ENCODE measurements around the gene RTBDN.
A peak's percentile ranks its signal among the peaks of the same experiment; 100 is the strongest.
"Not testable (repeated sequence)": the region's sequence is repeated elsewhere in the genome, so short reads cannot be mapped to it uniquely, and the experiment has no call there.

The RTBDN gene

DNA sequence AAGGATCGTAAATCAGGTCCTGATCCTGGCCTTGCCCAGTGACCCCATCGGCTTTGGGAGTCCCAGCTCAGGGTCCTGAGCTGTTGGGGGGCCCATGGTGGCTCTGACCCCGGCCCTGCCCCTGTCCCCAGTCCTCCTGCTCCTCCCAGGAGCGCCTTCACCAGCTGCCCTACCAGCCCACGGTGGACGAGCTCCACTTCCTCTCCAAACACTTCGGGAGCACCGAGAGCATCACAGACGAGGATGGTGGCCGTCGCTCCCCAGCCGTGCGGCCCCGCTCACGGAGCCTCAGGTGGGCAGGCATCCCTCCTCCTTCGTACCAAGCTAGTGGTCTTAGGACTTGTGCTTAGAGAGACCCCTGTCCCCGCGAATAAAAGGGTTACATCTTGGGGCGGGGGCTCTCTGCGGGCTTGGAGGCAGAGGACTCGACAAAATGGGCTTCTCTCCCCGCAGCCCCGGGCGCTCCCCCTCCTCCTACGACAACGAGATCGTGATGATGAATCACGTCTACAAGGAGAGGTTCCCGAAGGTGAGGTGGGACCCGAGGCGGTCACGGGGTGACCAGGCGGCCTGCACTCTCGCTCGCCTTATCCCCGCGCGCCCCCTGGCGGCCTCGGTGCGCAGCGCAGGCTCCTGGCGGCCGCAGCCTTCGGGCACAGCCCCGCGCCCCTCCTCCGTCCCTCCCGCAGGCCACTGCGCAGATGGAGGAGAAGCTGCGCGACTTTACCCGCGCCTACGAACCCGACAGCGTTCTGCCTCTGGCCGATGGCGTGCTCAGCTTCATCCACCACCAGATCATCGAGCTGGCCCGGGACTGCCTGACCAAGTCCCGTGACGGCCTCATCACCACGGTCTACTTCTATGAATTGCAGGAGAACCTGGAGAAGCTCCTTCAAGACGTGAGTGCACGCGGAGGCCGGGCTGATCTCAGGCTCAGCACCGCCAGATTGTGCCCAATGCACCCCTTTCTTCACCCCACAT, 13.1 kb upstream of the RTBDN start:
- DNase-seq, result peak; percentile 97

DNA sequence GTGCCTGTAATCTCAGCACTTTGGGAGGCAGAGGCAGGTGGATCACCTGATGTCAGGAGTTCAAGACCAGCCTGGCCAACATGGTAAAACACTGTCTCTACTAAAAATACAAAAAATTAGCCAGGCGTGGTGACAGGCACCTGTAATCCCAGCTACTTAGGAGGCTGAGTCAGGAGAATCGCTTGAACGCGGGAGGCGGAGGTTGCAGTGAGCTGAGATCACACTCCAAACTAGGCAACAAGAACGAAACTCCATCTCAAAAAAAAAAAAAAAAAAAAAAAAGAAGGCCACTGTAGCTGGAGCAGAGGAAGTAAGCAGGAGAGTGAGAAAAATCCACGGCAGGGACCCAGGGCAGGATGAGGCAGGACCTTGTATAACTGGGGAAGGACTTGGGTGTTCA, 12.2 kb upstream of the RTBDN start:
- DNase-seq, result not testable (repeated sequence)

DNA sequence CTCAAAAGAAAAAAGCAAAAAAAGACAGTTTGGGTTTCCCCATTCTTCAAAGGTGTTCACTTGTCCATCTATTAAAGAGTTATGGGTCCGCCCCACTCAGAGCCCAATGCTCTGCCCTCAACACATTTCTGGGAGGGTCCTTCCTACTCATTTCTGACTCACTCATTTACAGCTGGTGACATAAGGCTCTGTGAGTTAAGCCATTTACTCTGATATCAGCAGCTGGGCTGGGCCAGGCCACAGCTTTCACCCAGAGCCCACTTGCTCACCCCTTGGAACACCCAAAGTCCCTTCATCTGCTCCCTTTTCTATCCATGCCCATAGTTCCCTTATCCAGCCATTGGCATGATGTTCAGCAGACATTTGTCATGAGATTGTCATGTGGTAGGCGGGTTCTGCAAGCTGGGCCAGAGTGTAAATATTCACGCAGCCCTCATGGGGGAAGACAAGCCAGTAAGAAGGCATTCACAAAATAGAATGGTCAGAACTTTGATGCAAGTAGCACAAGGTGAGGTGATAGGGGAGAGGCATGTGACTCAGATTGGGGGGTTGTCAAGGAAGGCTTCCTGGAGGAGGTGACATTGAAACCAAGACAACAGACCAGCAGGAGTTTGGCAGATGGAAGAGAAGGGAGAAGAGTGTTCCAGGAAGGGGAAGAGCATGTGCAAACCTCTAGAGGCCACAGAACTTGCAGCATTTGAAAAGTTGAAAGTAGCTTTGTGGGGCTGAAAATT, 9.8 kb upstream of the RTBDN start:
- no peak for DNase-seq

DNA sequence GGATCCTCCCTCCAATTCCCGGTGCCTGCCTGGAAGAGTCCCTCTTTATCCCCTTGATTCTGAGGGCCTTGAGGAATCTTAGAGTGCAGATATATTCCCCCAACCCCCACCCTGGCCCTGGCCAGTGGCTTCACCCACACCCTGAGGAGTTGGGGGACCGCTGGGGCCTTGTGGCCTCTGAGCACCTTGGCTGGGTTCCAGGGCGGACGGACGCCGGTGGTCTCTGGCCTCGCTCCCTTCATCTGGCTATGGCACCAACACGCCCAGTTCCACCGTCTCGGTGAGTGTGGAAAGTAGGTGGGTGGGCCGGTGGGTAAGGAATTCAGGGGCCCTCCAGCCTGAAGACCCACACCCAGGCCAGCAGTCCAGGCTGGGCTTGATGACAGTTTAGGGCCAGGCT, 8.9 kb upstream of the RTBDN start:
- no peak for DNase-seq

DNA sequence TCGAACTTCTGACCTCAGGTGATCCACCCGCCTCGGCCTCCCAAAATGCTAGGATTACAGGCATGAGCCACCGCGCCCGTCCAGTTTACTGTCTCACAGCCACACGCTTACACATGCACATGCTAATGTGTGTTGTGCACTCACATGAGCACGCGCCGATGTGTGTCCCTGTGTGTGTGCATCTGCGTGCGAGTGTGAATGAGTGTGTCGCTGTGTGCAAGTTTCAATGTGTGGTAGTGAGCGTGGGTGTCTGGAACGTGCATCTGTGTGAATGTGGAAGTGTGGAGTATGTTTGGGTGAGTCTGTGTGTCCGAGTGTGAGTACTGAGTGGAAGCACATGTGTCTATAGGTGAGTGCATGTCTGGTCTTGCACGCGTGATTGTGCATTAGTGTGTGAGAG, 8.1 kb upstream of the RTBDN start:
- no peak for DNase-seq

DNA sequence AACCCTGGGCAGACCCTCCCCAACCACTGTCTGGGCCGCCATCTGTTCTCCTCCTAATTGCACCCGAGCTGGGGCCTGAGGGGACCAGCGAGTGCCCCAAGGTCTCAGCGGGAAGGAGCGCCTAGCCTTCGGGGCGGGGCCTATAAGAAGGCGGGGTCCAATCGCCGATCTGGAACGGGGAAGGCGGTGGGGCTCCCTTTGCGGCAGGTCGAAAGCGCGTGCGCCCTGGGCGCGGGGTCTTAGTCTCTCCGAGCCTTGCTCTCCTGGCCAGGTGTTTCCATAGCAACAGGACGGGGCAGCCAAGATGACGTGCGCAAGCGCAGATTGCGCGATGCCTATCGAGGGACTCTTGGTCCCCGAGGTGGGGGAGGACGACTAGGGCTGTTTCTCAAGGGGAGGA, 6.7 kb upstream of the RTBDN start:
- DNase-seq, result no peak

DNA sequence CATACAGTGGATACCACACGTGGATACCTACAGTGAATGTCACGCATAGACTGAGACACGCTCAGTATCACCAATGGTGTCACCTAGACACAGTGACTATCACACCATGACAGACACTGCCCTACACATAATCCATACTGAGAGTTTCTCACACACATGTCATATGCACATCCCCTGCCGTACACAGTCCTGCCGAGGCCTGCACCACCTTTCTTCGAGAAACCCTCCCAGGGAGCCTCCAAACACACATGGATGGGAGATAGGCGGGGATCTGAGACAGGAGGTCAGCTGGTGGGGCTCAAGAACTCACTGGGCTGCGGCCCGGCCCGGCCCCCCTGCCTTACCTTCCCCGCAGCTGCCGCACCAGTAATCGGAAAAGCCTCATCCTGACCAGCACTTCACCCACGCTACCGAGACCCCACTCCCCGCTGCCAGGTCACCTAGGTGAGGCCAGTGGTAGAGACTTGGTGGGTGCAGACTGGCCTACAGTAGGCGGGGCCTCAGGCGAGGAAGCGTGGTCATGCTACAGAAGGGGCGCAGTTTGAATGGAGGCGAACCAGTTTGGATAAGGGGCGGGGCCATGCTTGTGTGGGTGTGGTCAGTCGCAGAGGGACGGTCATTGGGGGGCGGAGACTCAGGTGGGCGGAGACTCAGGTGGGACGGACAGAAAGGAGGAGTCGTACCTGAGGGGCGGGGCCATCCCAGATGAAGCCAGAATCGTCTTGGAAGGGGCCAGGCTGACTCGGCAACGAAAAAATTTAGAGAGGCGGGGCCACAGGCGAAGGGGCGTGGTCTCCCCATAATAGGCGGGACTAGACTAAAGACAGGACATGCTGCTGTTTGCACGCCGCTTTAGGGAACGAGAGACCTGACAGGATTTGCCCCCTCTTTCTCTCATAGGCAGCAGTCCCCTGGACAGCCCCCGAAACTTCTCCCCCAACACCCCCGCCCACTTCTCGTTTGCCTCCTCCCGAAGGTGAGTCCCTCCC, 6.0 kb upstream of the RTBDN start:
- peak; percentile 61 for DNase-seq

DNA sequence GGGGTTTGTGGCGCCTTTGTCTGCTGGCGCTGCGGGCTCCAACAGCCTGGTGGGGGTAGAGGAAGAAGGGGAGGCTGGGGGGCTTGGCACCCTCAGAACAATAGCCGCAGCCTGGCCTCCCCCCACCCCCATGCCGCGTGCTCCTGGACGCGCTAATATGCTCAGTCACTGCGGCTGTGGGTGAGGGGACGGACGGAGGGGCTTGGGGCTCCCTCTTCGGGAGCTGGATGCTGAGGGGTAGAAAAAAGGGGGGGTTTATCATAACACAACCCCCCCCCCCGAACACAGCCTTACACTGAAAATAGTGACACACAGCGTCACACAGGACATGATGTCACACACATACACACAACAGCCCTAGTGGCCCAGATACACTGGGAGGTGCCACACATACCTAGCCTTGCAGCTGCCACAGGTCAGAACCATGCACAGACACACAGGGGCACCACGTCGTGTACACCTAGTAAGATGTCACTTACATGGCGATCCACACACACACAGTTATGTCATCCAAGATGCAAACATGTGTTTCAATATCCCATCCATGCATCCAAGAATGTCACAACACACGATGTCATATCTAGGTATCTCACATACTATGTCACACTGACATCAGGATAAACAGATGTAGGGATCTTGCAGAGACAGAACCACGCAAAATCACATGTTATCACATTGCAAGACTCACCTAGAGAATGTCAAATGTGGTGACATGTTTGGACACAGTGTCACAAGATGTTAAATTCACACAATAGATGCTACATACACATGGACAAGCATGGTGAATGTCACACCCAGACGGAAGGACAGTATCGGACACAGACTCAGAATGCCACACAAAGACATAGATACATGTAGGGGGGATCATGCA, 4.7 kb upstream of the RTBDN start:
- no peak for DNase-seq

DNA sequence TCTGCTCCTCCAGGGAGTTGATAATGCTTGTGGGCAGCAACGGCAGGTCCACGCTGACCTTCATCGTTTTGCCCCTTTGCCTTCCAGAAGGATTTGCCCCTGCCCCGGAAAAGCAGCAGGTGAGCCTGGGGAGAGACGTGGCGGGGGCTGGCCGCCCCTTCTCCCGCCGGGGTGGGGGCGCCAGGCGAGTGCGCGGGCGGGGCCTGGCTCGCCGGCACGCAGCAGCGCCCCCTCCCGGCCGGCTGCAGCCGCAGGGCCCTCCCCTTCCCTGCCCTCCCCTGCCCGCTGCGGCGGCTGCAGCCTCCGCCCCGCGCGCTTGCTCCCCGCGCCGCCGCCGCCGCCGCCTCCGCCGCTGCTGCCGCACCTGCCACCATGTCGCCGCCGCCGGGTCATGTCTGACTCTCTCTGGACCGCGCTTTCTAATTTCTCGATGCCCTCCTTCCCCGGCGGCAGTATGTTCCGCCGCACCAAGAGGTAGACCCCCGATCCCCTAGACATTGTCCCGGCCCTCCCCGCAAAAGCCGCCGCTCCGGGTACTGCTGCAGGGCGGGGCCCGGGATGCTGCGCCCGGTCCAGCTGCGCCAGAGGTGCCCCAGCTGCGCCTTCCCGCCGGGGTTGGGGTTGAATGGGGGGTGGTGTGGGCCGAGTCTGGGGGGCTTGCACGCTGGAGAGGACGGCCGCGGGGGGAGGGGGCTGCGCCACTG, 4.0 kb upstream of the RTBDN start, which contains the start of gene MAST1:
TSS of gene MAST1 (plus strand) at position 334 of the 704 bp plus-strand sequence. CDS start at position 392, 58 bp downstream.
- peak; percentile 59 for DNase-seq

DNA sequence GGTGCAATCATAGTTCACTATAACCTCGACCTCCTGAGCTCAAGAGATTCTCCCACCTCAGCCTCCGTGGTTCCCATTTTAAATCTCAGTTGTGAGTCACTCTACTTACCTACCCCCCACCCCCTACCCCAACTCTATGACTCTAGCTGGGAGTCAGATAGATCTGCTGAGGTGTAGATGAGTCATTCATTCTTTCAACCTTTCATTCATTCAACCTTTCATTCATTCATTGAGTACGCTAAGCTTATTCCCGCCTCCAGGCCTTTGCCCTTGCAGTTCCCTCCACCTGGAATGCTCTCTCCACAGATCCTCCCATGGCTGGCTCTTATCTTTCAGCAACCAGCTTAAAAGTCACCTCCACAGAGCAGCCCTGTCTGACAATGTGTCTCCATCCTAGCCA, 2.8 kb upstream of the RTBDN start:
- no peak for DNase-seq

DNA sequence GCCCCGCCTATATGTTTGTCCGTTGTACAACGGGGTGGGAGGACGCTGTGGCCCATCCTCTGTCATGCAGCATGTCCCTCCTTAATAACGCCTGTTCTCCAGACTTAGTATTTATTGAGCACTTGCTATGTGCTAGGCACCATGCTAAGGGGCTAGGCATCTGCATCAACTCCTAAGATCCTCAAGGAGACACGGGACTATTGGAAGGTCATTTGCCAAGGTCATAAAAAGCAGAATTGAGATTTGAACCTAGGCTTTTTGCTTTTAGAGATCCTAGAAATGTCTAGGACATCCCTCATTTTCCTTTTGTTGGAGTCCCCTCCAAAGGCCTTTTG, 2.1 kb upstream of the RTBDN start:
- no peak for DNase-seq

DNA sequence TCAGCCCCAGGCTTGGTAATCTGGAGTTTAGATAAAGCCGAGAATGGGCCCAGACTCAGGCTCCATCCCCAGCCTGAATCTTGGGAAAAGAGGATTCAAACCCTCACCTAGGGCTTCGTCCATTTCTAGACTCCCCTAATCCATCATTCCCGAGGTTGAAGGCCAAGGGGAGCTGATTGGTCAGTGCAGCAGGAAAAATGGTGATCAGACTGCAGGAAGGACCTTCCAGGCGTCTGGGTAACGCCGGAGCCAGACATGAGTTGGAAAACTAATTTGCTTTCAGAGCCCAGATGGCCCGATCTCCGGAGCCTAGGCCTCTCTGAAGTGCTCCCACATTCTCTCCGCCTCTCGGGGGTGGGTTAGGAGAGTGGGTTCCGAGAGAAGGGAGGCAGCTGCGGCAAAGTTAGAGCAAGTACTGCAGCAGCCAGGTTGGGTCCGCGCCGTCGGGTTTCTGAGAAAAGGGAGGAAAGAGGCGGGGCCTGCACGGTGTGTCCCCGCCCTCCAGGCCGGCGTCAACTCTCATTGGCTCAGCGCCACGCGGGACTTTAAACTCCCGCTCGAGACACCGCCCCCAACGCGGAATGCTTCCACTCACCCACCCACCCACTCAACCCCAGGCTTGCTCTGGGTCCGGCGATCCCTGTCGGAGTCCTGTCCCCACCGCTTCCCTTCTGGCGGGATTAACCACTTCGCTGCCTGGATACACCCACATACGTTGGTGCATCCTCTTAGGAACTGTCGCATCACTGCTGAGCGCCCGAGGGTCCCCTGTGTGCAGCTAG, 788 bp upstream of the RTBDN start:
- DNase-seq, result no peak

DNA sequence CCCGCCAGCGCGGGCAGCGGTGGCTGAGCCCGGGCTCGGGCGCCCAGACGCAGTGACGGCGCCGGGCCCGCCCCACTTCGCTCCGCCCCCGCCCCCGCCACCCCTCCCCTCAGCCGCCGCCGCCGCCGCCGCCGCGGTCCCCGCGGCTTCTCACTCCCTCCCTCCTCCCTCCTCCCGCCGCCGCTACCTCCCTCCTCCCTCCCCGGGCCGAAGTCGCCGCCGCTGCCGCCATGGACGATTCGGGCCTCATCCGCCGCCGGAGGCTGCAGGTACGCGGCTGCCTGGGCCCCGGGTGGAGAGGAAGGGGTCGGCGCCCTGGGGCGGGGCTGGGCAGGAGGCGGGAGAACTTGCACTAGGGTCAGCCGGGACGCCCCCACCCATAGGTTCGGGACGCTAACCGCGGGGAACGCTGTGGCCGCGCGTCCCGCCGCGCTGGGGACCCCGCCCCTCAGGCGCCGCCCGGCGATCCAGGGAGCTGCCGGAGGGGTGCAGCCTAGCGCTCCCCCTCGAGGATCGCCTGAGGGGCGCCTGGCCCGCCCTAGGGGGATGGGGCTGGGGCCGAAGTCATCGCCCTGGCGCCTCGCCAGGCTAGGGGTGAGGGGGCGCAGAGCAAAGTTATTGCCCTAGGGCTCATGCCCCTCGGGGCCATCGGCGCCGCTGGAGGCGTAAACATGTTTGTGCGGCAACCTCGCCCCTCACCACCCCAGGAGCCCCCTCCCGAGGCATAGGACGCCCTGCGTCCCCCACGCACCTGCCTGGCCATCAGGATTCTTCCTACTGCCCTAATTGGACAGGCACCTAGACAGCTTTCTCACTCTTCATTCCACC, 427 bp downstream of the RTBDN start:
- DNase-seq, result peak; percentile 49

DNA sequence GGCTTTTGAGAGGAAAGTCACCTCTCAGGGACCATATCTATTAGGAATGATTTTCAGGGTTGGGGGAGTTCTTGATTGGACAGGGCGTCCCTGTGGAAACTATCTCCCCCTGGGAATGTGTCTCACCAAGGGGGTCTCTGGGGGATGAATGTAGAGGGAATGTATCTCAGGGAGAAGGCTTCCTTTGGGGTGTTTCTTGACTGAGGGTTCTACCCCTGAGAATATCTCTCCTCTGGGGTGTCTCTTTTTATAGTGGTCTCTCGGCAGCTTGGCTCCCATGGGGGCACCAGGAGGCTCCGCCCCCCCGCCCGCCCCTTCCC, 1.0 kb downstream of the RTBDN start:
- no peak for DNase-seq

DNA sequence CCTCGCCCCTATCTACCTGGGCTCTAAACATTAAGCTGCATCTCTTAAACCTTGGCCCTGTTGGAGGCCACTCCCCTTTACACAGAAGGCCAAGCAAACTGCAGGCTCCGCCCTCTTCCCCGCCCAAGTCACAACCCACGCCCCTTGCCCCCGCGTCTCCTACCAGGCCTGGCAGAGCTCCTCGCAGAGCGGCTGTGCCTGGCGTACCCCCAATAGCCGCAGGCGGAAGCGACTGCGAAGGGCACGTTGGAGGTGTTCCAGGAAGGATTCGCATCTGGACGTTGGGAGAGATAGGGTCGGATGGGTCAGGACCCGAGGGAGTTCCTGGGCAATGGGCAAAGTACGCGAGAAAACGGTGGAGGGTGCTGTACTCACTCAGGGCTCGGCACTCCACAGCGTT, 5.9 kb downstream of the RTBDN start:
- no peak for DNase-seq

DNA sequence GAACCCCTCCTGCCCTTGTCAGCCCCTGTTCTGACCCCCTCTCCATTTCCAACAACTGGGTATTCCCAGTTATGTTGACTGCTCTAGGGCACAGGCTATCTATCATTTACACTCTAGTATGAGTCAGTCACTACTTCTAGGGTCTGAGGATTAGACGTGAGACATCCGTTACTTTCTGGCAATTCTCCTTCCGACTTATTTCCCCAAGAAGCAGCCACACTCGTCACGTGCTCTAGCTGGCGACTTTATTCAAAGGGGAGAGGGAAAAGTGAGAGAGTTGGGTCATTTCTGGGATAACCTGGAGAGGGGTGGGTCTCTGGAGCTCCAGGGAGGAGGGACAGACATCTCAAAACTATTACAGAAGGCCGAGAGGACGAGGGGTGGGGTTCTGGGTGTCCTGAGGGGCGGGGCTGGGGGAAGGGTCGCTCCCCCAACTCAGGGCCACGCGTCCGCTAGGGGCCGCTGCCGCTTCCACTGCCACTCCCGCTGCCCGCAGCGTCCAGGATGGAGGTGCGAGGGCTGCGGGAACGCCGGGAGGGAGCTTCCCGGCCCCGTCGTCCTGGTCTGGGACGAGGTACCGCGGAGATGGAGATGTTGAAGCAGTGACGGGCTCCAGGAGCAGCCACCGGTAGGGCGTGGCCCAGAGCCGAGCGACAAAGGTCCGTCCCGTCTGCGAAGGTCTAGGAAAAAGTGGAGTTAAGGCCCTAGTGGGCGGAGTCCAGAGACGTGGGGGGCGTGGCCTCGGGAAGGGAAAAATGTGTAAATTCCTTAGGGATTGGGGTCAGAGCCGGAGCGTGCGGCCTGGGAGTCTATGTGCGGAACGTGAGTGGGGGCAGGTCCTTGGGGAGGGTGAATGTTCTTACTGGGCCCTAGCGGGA, 8.9 kb downstream of the RTBDN start:
- DNase-seq, result no peak

DNA sequence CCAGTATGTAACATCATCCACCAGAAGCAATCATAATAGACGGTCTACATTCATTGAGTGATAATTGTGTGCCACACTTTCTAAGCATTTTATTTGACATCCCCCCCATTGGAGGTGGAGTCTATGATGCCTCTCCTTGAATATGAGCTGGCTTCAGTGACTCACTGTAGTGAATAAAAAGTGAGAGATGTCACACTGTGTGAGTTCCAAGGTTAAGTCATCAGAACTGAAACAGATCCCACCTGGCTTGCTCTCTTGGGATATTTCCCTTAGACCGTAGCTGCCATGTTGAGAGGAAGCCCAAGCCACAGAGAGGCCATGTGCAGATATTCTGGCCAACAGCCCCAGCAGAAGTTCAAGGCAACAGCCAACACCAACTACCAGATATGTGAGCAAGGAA, 12.6 kb downstream of the RTBDN start:
- DNase-seq, result no peak

DNA sequence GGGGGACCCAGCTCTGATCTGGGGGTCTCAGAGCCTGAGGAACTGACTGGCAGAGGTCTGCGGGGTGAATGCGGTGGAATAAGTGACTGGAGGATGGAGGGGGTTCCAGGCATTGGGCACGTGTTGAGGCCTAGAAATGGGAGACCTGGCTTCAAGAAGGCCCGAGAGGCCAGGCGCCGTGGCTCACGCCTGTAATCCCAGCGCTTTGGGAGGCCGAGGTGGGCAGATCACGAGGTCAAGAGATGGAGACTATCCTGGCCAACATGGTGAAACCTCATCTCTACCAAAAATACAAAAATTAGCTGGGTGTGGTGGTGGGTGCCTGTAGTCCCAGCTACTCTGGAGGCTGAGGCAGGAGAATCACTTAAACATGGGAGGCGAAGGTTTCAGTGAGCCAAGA, 16.6 kb downstream of the RTBDN start:
- not testable (repeated sequence) for DNase-seq

DNA sequence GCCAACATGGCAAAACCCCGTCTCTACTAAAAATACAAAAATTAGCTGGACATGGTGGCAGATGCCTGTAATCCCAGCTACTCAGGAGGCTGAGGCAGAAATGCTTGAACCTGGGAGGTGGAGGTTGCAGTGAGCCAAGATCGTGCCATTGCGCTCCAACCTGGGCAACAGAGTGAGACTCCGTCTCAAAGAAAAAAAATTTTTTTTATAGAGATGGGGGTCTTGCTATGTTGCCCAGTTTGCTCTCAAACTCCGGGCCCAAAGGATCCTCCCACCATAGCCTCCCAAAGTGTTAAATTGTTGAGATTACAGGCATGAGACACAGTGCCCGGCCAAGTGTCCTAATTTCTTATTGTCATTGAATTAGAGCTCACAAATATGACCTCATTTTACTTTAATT, 17.2 kb downstream of the RTBDN start:
- DNase-seq, result not testable (repeated sequence)
